ENCODE data around the gene RPL5. TPM values are rescaled to one million over a fixed set of nuclear protein-coding genes. Genes with fewer than 3 reads are reported as not detected.

RPL5 gene
- total RNA-seq, 2 experiments from 2014 or later, result 1,651 to 1,862 TPM

- TF ChIP-seq CTCF (conservative IDR thresholded peaks at IDR 0.05; ENCODE audit: low read length) (no peak), EZH2phosphoT487 (IDR thresholded peaks at IDR 0.05; ENCODE audit: borderline replicate concordance, low read depth, low read length) (no peak)
- H3K9me2 ChIP-seq (ENCODE audit: insufficient read depth, low read length), result no peaks in the 10 kb centered on the region
- no peak overlapping the region for H2AFZ ChIP-seq (ENCODE audit: low read length)
- ChIA-PET CTCF (ENCODE audit: unreplicated experiment) (no interaction called here), POLR2A (interaction anchor here (0.6 to 1.0 kb wide), 2 partner anchors 69 to 73 kb away, joined by 3 read pairs; no protein-coding TSS in a partner anchor)
- no peaks in the 10 kb centered on the region for H4K20me1 ChIP-seq (ENCODE audit: insufficient read depth, low read length)
- H3K4me2 ChIP-seq (ENCODE audit: low read length), result no peak overlapping the region
- intact Hi-C loops (cut with micrococcal nuclease; ENCODE audit: unreplicated experiment), result no loop called here
- H3K27ac ChIP-seq (ENCODE audit: low read depth, low read length, poor library complexity, severe bottlenecking), result no peak overlapping the region
- peaks cover 23% of the 10 kb centered on the region; the same call in 1 of the 2 replicates for H3K79me2 ChIP-seq (ENCODE audit: insufficient read depth, low read depth, low read length)
- H3K36me3 ChIP-seq (ENCODE audit: insufficient read depth, low read length), result peaks cover 70% of the 10 kb centered on the region
- H3K4me1 ChIP-seq (ENCODE audit: insufficient read depth, low read length, poor library complexity, severe bottlenecking), result no peaks in the 10 kb centered on the region
- BruUV-seq (replicated peaks), result no TSS peak
- no peak for DNase-seq (ENCODE audit: low spot score)
- peaks cover 22% of the 10 kb centered on the region for H3K9me3 ChIP-seq (ENCODE audit: low read length)
- H3K4me3 ChIP-seq (ENCODE audit: low read depth, low read length, poor library complexity, severe bottlenecking), result no peak overlapping the region
Measured at GRCh38 chr1:92870591-92870990, 38.8 kb downstream of the RPL5 start.

GRCh38 chr1:92872719-92873118 lies 40.9 kb downstream of the RPL5 start:
- no TSS peak for BruUV-seq (replicated peaks)
- peaks cover 18% of the 10 kb centered on the region for H3K4me1 ChIP-seq (ENCODE audit: insufficient read depth, low read length, poor library complexity, severe bottlenecking)
- no peaks in the 10 kb centered on the region for H3K9me2 ChIP-seq (ENCODE audit: insufficient read depth, low read length)
- H3K36me3 ChIP-seq (ENCODE audit: insufficient read depth, low read length), result peaks cover 68% of the 10 kb centered on the region
- intact Hi-C loops (cut with micrococcal nuclease; ENCODE audit: unreplicated experiment), result no loop called here
- H3K9me3 ChIP-seq (ENCODE audit: low read length), result peaks cover 22% of the 10 kb centered on the region
- ChIA-PET POLR2A (interaction anchor here (0.7 to 2.2 kb wide), 4 partner anchors 9 to 483 kb away, joined by 3 to 8 read pairs (median 4); no protein-coding TSS in a partner anchor), CTCF (ENCODE audit: unreplicated experiment) (no interaction called here)
- H2AFZ ChIP-seq (ENCODE audit: low read length), result no peak overlapping the region
- H3K4me3 ChIP-seq (ENCODE audit: low read depth, low read length, poor library complexity, severe bottlenecking), result no peak overlapping the region
- no peaks in the 10 kb centered on the region for H4K20me1 ChIP-seq (ENCODE audit: insufficient read depth, low read length)
- H3K27ac ChIP-seq (ENCODE audit: low read depth, low read length, poor library complexity, severe bottlenecking), result no peak overlapping the region
- peaks cover 40% of the 10 kb centered on the region for H3K79me2 ChIP-seq (ENCODE audit: insufficient read depth, low read depth, low read length)
- TF ChIP-seq CTCF (conservative IDR thresholded peaks at IDR 0.05; ENCODE audit: low read length) (no peak), EZH2phosphoT487 (IDR thresholded peaks at IDR 0.05; ENCODE audit: borderline replicate concordance, low read depth, low read length) (no peak)
- DNase-seq (ENCODE audit: low spot score), result no peak
- H3K4me2 ChIP-seq (ENCODE audit: low read length), result no peak overlapping the region

GRCh38 chr1:92874987-92875386 lies 43.1 kb downstream of the RPL5 start:
- no peak for DNase-seq (ENCODE audit: low spot score)
- peaks cover 22% of the 10 kb centered on the region for H3K9me3 ChIP-seq (ENCODE audit: low read length)
- H3K4me3 ChIP-seq (ENCODE audit: low read depth, low read length, poor library complexity, severe bottlenecking), result no peak overlapping the region
- no peak overlapping the region for H2AFZ ChIP-seq (ENCODE audit: low read length)
- H4K20me1 ChIP-seq (ENCODE audit: insufficient read depth, low read length), result no peaks in the 10 kb centered on the region
- CTCF ChIA-PET (ENCODE audit: unreplicated experiment), result no interaction called here
- no peak for TF ChIP-seq EZH2phosphoT487 (IDR thresholded peaks at IDR 0.05; ENCODE audit: borderline replicate concordance, low read depth, low read length)
- no peak for TF ChIP-seq CTCF (conservative IDR thresholded peaks at IDR 0.05; ENCODE audit: low read length)
- BruUV-seq (replicated peaks), result no TSS peak
- POLR2A ChIA-PET, result interaction anchor here (0.7 to 1.8 kb wide), 4 partner anchors 9 to 85 kb away, joined by 3 to 6 read pairs (median 5); no protein-coding TSS in a partner anchor
- H3K36me3 ChIP-seq (ENCODE audit: insufficient read depth, low read length), result peaks cover 55% of the 10 kb centered on the region
- peaks cover 38% of the 10 kb centered on the region for H3K4me1 ChIP-seq (ENCODE audit: insufficient read depth, low read length, poor library complexity, severe bottlenecking)
- no peak overlapping the region for H3K27ac ChIP-seq (ENCODE audit: low read depth, low read length, poor library complexity, severe bottlenecking)
- intact Hi-C loops (cut with micrococcal nuclease; ENCODE audit: unreplicated experiment), result no loop called here
- H3K4me2 ChIP-seq (ENCODE audit: low read length), result no peak overlapping the region
- H3K9me2 ChIP-seq (ENCODE audit: insufficient read depth, low read length), result no peaks in the 10 kb centered on the region
- peaks cover 60% of the 10 kb centered on the region for H3K79me2 ChIP-seq (ENCODE audit: insufficient read depth, low read depth, low read length)

Data from OCI-LY7 (cell line).